Kidney epithelial cell (primary cell): ENCODE data around the gene LOXHD1. TPM values are rescaled to one million over a fixed set of nuclear protein-coding genes. Genes with fewer than 3 reads are reported as not detected.

Source experiments
- DNase-seq: peaks from one replicate; pipeline ENCODE4 v3.0.0-alpha.2; 2010; ENCODE audit warnings: low read depth
- H3K27me3 ChIP-seq: 2 replicates; pipeline ENCODE4 v1.6.0; 2011; ENCODE audit warnings: low read length; ENCODE audit not compliant: control insufficient read depth, insufficient read depth
- H3K36me3 ChIP-seq: 2 replicates; pipeline ENCODE4 v1.5.1; 2011; ENCODE audit warnings: low read length; ENCODE audit not compliant: control insufficient read depth, insufficient read depth
- H3K4me3 ChIP-seq: 2 replicates; pipeline ENCODE4 v1.5.1; 2011; ENCODE audit warnings: low read depth, mild to moderate bottlenecking, control low read depth, low read length
- total RNA-seq: library from RNA; depleted of rRNA; stranded (reverse); fragments of >200 nt; gene quantifications from 2 replicates; pipeline ENCODE4 v1.2.3, GENCODE V29; 2015
- TF ChIP-seq, protein P1 (sequence below): IDR thresholded peaks from 2 replicates; pipeline ENCODE4 v1.5.1; 2011; ENCODE audit warnings: mild to moderate bottlenecking, moderate library complexity, low read length, control low read depth, inconsistent platforms; ENCODE audit not compliant: insufficient read depth, poor library complexity, severe bottlenecking

LOXHD1 gene
- total RNA-seq, 1 donor from 2014 or later, result 0.08 TPM

DNA sequence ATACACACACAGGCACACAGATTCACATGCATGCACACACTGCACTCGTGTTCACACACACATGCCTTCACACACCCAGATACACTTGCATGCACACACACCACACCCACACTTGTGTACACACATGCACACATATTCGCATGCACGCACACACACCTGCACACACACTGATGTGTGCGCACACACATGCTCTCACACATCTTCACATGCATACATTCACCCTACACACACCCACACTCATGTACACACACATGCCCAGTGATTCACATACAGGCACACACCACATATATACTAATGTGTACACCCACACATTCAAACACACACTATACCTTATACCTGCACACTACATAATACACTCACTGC, 181.6 kb downstream of the LOXHD1 start:
- no peaks in the 10 kb centered on the region for H3K36me3 ChIP-seq
- TF ChIP-seq, protein P1, sequence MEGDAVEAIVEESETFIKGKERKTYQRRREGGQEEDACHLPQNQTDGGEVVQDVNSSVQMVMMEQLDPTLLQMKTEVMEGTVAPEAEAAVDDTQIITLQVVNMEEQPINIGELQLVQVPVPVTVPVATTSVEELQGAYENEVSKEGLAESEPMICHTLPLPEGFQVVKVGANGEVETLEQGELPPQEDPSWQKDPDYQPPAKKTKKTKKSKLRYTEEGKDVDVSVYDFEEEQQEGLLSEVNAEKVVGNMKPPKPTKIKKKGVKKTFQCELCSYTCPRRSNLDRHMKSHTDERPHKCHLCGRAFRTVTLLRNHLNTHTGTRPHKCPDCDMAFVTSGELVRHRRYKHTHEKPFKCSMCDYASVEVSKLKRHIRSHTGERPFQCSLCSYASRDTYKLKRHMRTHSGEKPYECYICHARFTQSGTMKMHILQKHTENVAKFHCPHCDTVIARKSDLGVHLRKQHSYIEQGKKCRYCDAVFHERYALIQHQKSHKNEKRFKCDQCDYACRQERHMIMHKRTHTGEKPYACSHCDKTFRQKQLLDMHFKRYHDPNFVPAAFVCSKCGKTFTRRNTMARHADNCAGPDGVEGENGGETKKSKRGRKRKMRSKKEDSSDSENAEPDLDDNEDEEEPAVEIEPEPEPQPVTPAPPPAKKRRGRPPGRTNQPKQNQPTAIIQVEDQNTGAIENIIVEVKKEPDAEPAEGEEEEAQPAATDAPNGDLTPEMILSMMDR, result no peak
- H3K27me3 ChIP-seq, result peaks cover 9% of the 10 kb centered on the region
- DNase-seq, result no peak
- H3K4me3 ChIP-seq, result no peak overlapping the region

DNA sequence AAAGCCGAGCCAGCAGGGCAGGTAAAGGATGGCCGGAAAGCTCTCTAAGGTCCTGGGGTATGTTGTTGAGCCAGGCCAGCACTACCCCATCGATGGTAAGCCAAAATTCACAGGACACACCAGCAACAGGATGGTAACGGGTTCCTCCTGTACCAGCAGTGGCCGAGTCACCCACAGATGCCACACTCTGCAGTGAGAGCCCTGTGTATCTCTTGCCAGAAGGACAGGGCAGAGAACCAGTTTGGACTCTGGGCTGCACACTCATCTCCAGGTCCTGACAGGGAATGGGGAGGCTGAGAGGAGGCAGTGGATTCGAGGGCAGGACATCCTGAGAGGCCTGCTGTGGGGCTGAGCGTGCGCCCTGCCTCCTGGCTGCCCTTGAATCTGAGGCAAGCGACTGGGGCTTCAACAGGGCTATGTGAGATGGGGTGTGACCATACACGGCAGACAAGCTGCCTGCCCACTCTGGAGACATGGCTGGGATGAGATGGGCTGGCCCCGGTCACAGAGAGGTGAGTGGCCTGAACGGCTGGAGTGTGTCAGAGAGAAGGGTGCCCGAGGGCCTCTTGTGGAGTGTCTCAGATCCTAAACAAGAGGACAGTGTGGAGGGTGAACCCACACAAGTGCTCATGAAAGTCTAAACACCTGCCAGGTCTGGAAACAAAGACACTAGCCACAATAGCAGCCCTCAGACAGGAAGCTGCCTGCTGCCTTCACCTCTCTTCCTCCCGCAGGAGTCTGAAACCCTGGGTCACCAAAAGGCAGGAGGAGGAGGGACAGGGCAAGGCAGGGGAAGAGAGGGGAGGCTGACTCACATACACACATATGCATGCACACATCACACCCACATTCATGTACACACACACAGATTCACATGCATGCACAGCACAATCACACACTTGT, 182.3 kb downstream of the LOXHD1 start:
- Histone ChIP-seq H3K27me3 (peaks cover 9% of the 10 kb centered on the region), H3K4me3 (no peak overlapping the region), H3K36me3 (no peaks in the 10 kb centered on the region)
- TF ChIP-seq, protein P1, result no peak
- DNase-seq, result no peak

DNA sequence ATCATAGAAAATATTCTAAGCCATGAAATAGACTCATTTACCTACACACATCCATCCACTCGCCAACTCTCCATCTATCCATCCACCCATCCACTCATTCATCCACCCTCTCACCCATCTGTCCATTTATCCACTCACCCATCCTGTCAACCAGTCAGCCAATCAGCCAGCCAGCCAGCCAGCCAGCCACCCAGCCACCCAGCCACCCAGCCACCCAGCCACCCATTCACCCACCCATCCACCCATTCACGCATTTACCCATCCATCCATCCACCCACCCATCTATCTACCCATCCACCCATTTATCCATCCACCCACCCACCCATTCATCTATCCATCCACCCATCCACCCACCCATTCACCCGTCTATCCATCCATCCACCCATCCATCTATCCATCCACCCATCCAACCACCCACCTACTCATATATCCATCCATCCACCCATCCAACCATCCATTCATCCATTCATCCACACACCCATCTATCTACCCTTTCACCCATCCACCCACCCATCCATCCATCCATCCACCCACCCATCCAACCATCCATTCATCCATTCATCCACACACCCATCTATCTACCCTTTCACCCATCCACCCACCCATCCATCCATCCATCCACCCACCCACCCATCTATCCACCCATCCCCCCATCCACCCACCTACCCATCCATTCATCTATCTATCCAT, 185.1 kb downstream of the LOXHD1 start:
- DNase-seq, result no peak
- no peak overlapping the region for H3K4me3 ChIP-seq
- TF ChIP-seq, protein P1, result no peak
- peaks cover 3% of the 10 kb centered on the region for H3K27me3 ChIP-seq
- H3K36me3 ChIP-seq, result no peaks in the 10 kb centered on the region

DNA sequence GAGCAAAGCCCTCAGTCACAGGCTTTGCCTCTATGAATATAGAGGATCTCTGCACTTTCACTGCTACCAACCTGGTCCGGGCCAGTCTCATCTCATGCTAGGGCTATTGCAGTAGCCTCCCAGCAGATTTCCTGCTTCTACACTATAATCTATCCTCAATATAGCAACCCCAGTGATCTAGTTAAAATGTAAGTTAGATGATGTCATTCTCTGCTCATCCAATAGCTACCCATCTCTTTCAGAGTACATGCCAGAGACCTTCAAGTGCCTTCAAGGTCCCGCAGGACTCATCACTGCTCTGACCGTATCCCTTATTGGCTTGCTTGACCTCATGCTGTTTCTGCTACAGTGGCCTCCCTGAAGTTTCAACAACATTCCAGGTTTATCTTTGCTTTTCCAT, 186.3 kb downstream of the LOXHD1 start:
- DNase-seq, result no peak
- no peak overlapping the region for H3K4me3 ChIP-seq
- peaks cover 1% of the 10 kb centered on the region for H3K27me3 ChIP-seq
- TF ChIP-seq, protein P1, result no peak
- H3K36me3 ChIP-seq, result no peaks in the 10 kb centered on the region

DNA sequence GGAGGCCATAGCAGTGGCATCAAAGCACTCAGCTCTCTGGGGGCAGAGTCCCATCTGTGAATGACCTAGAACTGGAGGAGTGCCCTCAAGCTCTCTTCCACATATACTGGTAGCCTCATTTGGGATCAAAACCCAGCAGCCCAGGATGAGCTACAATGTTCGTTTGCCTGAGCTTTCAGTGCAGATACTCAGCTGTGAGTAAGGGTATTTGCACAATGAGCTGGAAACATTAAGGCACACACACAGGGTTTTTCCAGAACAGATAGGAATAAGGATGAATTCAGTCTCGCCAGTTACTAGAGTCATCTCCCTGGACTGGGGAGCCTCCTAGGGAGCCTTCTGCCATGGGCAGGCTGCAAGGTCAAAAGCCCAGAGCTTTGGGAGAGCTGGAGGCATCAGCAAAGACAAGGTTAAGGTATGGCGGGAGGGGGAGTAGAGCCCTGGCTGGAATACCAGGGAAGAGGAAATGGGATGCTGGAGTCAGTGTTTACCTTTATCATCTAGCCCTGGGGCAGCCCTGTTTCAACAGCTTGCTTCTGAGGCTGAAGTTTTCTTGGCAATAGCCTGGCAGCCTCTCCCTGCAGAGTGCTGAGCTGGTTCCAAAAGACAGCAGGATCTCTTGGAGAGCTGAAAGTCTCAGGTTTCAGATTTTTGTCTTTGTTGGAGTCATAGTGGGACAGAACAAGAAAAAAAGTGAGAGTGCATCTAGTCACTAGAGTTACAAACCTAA, 187.7 kb downstream of the LOXHD1 start:
- Histone ChIP-seq H3K27me3 (peaks cover 4% of the 10 kb centered on the region), H3K4me3 (no peak overlapping the region), H3K36me3 (no peaks in the 10 kb centered on the region)
- no peak for DNase-seq
- TF ChIP-seq, protein P1, result no peak
